Thyroid gland (tissue), 4 donors: Measurements from ENCODE around the gene CACHD1.

ENCODE experiments used
- POLR2A ChIP-seq, 2 donors: fragments of 450-650 bp; IDR thresholded peaks; one replicate each; pipeline ENCODE4 v1.6.1; 2017; ENCODE audit warnings: antibody characterized with exemption in 2 of 2, mild to moderate bottlenecking in 2 of 2, moderate library complexity in 1 of 2
- TF ChIP-seq, protein P1 (sequence below), 6 experiments: fragments of 200-600 bp in 3 of 6; fragments of 450-650 bp in 3 of 6; sonication (generic) in 3 of 6; IDR thresholded peaks; one replicate each; pipeline ENCODE4 v1.5.1; 2016 to 2019; ENCODE audit warnings: antibody characterized with exemption in 6 of 6, mild to moderate bottlenecking in 2 of 6, inconsistent platforms in 1 of 6, moderate library complexity in 1 of 6

DNA sequence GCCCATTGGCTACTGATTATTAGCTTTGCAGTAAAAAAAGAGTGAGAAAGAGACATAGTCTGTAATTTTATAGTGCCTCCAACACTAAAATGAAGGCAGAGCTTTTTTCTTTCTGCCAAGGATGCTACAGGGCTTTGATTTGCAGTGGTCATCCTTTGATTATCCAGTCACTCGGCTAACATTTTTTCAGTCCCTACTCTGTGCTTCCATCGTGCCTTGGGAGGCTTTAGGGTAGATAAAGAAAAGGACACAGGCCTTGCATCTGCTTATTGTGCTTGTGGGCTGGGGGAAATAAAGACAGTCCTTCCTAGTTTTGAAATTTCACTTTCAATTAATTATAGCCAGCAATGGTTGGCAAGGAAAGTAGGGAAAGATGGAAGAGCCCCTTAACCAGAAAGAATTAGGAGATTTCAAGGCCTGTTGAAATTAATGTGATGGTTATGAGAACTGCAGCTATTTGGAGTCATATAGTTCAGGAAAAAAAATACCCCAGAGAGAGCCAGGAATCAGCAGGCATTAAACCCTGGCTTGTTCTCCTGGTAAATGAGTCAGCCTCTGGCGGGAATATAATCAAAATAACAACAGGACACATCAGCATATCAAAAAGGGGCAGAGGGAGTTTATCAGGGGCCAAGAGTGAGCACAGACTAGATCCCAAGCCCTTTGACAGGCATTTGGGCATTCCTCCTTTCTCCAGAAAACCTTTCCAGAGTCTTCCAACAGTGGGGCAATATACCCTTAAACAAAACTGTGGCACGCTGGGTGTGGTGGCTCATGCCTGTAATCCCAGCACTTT, 27.4 kb downstream of the CACHD1 start:
- TF ChIP-seq, protein P1, sequence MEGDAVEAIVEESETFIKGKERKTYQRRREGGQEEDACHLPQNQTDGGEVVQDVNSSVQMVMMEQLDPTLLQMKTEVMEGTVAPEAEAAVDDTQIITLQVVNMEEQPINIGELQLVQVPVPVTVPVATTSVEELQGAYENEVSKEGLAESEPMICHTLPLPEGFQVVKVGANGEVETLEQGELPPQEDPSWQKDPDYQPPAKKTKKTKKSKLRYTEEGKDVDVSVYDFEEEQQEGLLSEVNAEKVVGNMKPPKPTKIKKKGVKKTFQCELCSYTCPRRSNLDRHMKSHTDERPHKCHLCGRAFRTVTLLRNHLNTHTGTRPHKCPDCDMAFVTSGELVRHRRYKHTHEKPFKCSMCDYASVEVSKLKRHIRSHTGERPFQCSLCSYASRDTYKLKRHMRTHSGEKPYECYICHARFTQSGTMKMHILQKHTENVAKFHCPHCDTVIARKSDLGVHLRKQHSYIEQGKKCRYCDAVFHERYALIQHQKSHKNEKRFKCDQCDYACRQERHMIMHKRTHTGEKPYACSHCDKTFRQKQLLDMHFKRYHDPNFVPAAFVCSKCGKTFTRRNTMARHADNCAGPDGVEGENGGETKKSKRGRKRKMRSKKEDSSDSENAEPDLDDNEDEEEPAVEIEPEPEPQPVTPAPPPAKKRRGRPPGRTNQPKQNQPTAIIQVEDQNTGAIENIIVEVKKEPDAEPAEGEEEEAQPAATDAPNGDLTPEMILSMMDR (IDR thresholded peaks at IDR 0.05), result no peak
- TF ChIP-seq POLR2A (IDR thresholded peaks at IDR 0.05), result no peak
